H1 (cell line): Measurements from ENCODE around the gene PLPPR1. TPM values are rescaled to one million over a fixed set of nuclear protein-coding genes. Genes with fewer than 3 reads are reported as not detected.

Experiments used
- CTCF ChIA-PET: fragments of 300-600 bp; sonication (Branson Sonifier 250); formaldehyde crosslinking; loops from one replicate; lab custom pipeline; 2021; ENCODE audit not compliant: partially characterized antibody; lab: Charles Lee
- POLR2A ChIA-PET: fragments of 300-600 bp; sonication (Branson Sonifier 250); formaldehyde crosslinking; loops from one replicate; lab custom pipeline; 2021; ENCODE audit warnings: inconsistent platforms; ENCODE audit not compliant: partially characterized antibody; lab: Charles Lee
- DNase-seq, 2 experiments: peaks; one replicate each; pipeline versions ENCODE4 v3.0.0 to v3.0.0-alpha.2; 2010 to 2022; ENCODE audit warnings: low spot score in 2 of 2, low read depth in 1 of 2, mixed read lengths in 1 of 2
- FAIRE-seq: peaks from 2 replicates; lab custom pipeline; 2011; peaks lifted over from hg19 to GRCh38; lab: Jason Lieb, UNC
- H2AFZ ChIP-seq: 2 replicates; pipeline ENCODE4 v1.8.1; 2012; ENCODE audit warnings: low read length, inconsistent platforms
- H2AK5ac ChIP-seq: 2 replicates; pipeline ENCODE4 v1.6.1; 2013; ENCODE audit warnings: low read depth, low read length
- H2BK120ac ChIP-seq: replicated peaks from 2 replicates; pipeline ENCODE3; 2013; ENCODE audit warnings: low read depth, low read length, inconsistent platforms
- H2BK12ac ChIP-seq: 2 replicates; pipeline ENCODE4 v1.6.1; 2013; ENCODE audit warnings: low read depth, low read length
- H2BK15ac ChIP-seq: 2 replicates; pipeline ENCODE4 v1.6.1; 2013; ENCODE audit warnings: low read length
- H2BK20ac ChIP-seq: 2 replicates; pipeline ENCODE4 v1.6.1; 2013; ENCODE audit warnings: low read length
- H2BK5ac ChIP-seq: 2 replicates; pipeline ENCODE4 v1.6.1; 2013; ENCODE audit warnings: low read depth, low read length
- H3K14ac ChIP-seq: 2 replicates; pipeline ENCODE4 v1.6.1; 2013; ENCODE audit warnings: inconsistent platforms; ENCODE audit not compliant: insufficient read length
- H3K18ac ChIP-seq: 2 replicates; pipeline ENCODE4 v1.6.1; 2013; ENCODE audit warnings: low read length; ENCODE audit errors: extremely low read depth
- H3K23ac ChIP-seq: 2 replicates; pipeline ENCODE4 v1.6.1; 2013; ENCODE audit warnings: inconsistent platforms; ENCODE audit not compliant: insufficient read length
- H3K23me2 ChIP-seq: 2 replicates; pipeline ENCODE4 v1.6.1; 2013; ENCODE audit warnings: low read depth, low read length
- H3K27ac ChIP-seq: 2 replicates; pipeline ENCODE4 v1.6.1; 2011; ENCODE audit warnings: low read depth, low read length, inconsistent platforms
- H3K27me3 ChIP-seq, 4 experiments: replicated peaks in 1 of 4; 1 replicate in 1 of 4; 2 replicates in 3 of 4; pipeline versions ENCODE4 v1.6.1 to v1.8.1; 2011 to 2013; ENCODE audit warnings: low read length in 3 of 4, mild to moderate bottlenecking in 3 of 4, inconsistent platforms in 2 of 4, mixed read lengths in 2 of 4, moderate library complexity in 1 of 4; ENCODE audit not compliant: control insufficient read depth in 3 of 4, insufficient read depth in 3 of 4; ENCODE audit errors: extremely low read depth in 1 of 4
- H3K36me3 ChIP-seq, 4 experiments: 2 replicates each; pipeline versions ENCODE4 v1.6.1 to v1.8.1; 2011 to 2013; ENCODE audit warnings: mild to moderate bottlenecking in 4 of 4, low read length in 3 of 4, moderate library complexity in 2 of 4, control low read depth in 1 of 4, inconsistent platforms in 1 of 4; ENCODE audit not compliant: insufficient read depth in 4 of 4, control insufficient read depth in 2 of 4
- H3K4ac ChIP-seq: replicated peaks from 2 replicates; pipeline ENCODE3; 2013; ENCODE audit warnings: low read length, low read depth, mixed read lengths, inconsistent platforms; ENCODE audit not compliant: insufficient read length
- H3K4me1 ChIP-seq, 4 experiments: replicated peaks in 1 of 4; 1 replicate in 1 of 4; 2 replicates in 3 of 4; pipeline versions ENCODE4 v1.6.1 to v1.8.1; 2011 to 2013; ENCODE audit warnings: low read length in 3 of 4, inconsistent platforms in 2 of 4, mixed read lengths in 1 of 4; ENCODE audit not compliant: insufficient read depth in 4 of 4, control insufficient read depth in 3 of 4
- H3K4me2 ChIP-seq, 2 experiments: 2 replicates each; pipeline versions ENCODE4 v1.6.1 to v1.8.1; 2011 to 2013; ENCODE audit warnings: low read depth in 2 of 2, low read length in 2 of 2, control low read depth in 1 of 2, inconsistent platforms in 1 of 2, mild to moderate bottlenecking in 1 of 2; ENCODE audit not compliant: insufficient read depth in 1 of 2
- H3K4me3 ChIP-seq, 4 experiments: fragments of 200-600, 300-600 bp in 1 of 4; sonication (generic), shearing (Covaris generic), sonication (Bioruptor Twin) in 1 of 4; 2 replicates each; pipeline versions ENCODE4 v1.5.1 to v1.8.1; 2011 to 2016; ENCODE audit warnings: low read length in 4 of 4, low read depth in 3 of 4, control low read depth in 2 of 4, inconsistent platforms in 2 of 4, mild to moderate bottlenecking in 2 of 4, mixed read lengths in 1 of 4, moderate library complexity in 1 of 4; ENCODE audit not compliant: insufficient read depth in 2 of 4; ENCODE audit errors: extremely low read depth in 1 of 4
- H3K56ac ChIP-seq: replicated peaks from 2 replicates; pipeline ENCODE3; 2013; ENCODE audit warnings: low read depth, mild to moderate bottlenecking, mixed read lengths, low read length, inconsistent platforms; ENCODE audit not compliant: insufficient read length
- H3K79me1 ChIP-seq: 2 replicates; pipeline ENCODE4 v1.6.1; 2013; ENCODE audit warnings: low read depth, low read length, control low read depth
- H3K79me2 ChIP-seq, 2 experiments: 2 replicates each; pipeline versions ENCODE4 v1.6.1 to v1.8.1; 2012 to 2013; ENCODE audit warnings: low read length in 2 of 2, mild to moderate bottlenecking in 2 of 2, inconsistent platforms in 1 of 2; ENCODE audit not compliant: insufficient read depth in 2 of 2, control insufficient read depth in 1 of 2
- H3K9ac ChIP-seq, 4 experiments: replicated peaks in 1 of 4; 1 replicate in 1 of 4; 2 replicates in 3 of 4; pipeline versions ENCODE4 v1.6.1 to v1.8.1; 2011 to 2013; ENCODE audit warnings: low read depth in 3 of 4, low read length in 3 of 4, control low read depth in 2 of 4, mild to moderate bottlenecking in 2 of 4, moderate library complexity in 2 of 4, inconsistent platforms in 1 of 4; ENCODE audit errors: extremely low read depth in 1 of 4
- H3K9me3 ChIP-seq, 2 experiments: 2 replicates each; pipeline versions ENCODE4 v1.6.1 to v1.8.1; 2012 to 2013; ENCODE audit warnings: mild to moderate bottlenecking in 2 of 2, moderate library complexity in 2 of 2, control low read depth in 1 of 2, inconsistent platforms in 1 of 2, low read depth in 1 of 2, low read length in 1 of 2, mixed read lengths in 1 of 2; ENCODE audit not compliant: insufficient read depth in 2 of 2
- H4K20me1 ChIP-seq, 2 experiments: replicated peaks in 1 of 2; 2 replicates each; pipeline versions ENCODE3 to v1.8.1; 2011 to 2013; ENCODE audit warnings: inconsistent platforms in 2 of 2, low read length in 2 of 2, mild to moderate bottlenecking in 1 of 2; ENCODE audit not compliant: insufficient read depth in 2 of 2, control insufficient read depth in 1 of 2
- H4K5ac ChIP-seq: 2 replicates; pipeline ENCODE4 v1.6.1; 2013; ENCODE audit warnings: low read length, low read depth, mixed read lengths, inconsistent platforms; ENCODE audit not compliant: insufficient read length
- H4K8ac ChIP-seq: 2 replicates; pipeline ENCODE4 v1.8.0; 2013; ENCODE audit warnings: mild to moderate bottlenecking, moderate library complexity, low read length, inconsistent platforms; ENCODE audit not compliant: insufficient read depth; ENCODE audit errors: extremely low read depth
- H4K91ac ChIP-seq: replicated peaks from 2 replicates; pipeline ENCODE3; 2013; ENCODE audit warnings: low read length, mixed read lengths, inconsistent platforms; ENCODE audit not compliant: insufficient read length
- BCL11A ChIP-seq, 2 experiments: IDR thresholded peaks; one replicate each; pipeline ENCODE4 v1.6.1; 2011; ENCODE audit warnings: low read depth in 2 of 2, low read length in 2 of 2, mild to moderate bottlenecking in 2 of 2
- JUN ChIP-seq: IDR thresholded peaks from 2 replicates; pipeline ENCODE4 v1.6.1; 2011; ENCODE audit warnings: low read depth, mild to moderate bottlenecking, improper control_type of control experiment, low read length
- KDM4A ChIP-seq: IDR thresholded peaks from one replicate; pipeline ENCODE4 v1.7.1; 2012; ENCODE audit warnings: low read depth, mild to moderate bottlenecking, moderate library complexity, low read length, inconsistent platforms; ENCODE audit not compliant: severe bottlenecking
- MAFK ChIP-seq: IDR thresholded peaks from 2 replicates; pipeline ENCODE4 v1.6.1; 2012; ENCODE audit warnings: low read depth, mild to moderate bottlenecking, improper control_type of control experiment, low read length
- RAD21 ChIP-seq, 2 experiments: IDR thresholded peaks in 1 of 2; conservative IDR thresholded peaks in 1 of 2; 2 replicates each; pipeline ENCODE4 v1.6.1; 2011; ENCODE audit warnings: low read depth in 2 of 2, low read length in 2 of 2, improper control_type of control experiment in 1 of 2, inconsistent platforms in 1 of 2, mild to moderate bottlenecking in 1 of 2, moderate library complexity in 1 of 2
- WGBS, 2 experiments: shearing (Covaris generic) in 1 of 2; methylation state at CpG; one replicate each; pipeline versions ENCODE4 v1.1.6 to v1.1.7; 2013 to 2015; ENCODE audit warnings: low lambda C conversion rate in 2 of 2, mixed read lengths in 2 of 2, inconsistent platforms in 1 of 2, low coverage in 1 of 2, missing lambda C conversion rate in 1 of 2; ENCODE audit not compliant: insufficient replicate concordance in 2 of 2, insufficient coverage in 1 of 2, insufficient read length in 1 of 2; ENCODE audit errors: extremely low coverage in 1 of 2, missing lambda C conversion rate in 1 of 2; 5-methylcytosine and 5-hydroxymethylcytosine counted together
- polyA plus RNA-seq, 7 experiments: library from polyadenylated mRNA; depleted of rRNA in 3 of 7; stranded (reverse) in 5 of 7; unstranded in 2 of 7; fragments of >200 nt in 5 of 7; fragments of 200-250 nt in 2 of 7; gene quantifications; 1 replicate in 5 of 7; 2 replicates in 1 of 7; 4 replicates in 1 of 7; pipeline versions ENCODE4 v1.2.1 to v1.2.3, GENCODE V29; 2011 to 2013; ENCODE audit warnings: missing spikeins in 2 of 7, mixed read lengths in 2 of 7
- total RNA-seq: library from RNA; stranded (reverse); fragmentation: NEBNext Ultra II Directional; extraction: Animal tissue kit (Norgen Biotek cat#: 25700); gene quantifications from 2 replicates; pipeline ENCODE4 v1.2.1, GENCODE V29; 2021
- TF ChIP-seq, protein P1 (sequence below): IDR thresholded peaks from 2 replicates; pipeline ENCODE4 v1.6.1; 2012; ENCODE audit warnings: inconsistent platforms
- TF ChIP-seq, protein P2 (sequence below), 3 experiments: IDR thresholded peaks; 1 replicate in 2 of 3; 2 replicates in 1 of 3; pipeline versions ENCODE4 v1.5.1 to v1.6.1; 2011; ENCODE audit warnings: low read length in 3 of 3, mild to moderate bottlenecking in 3 of 3, inconsistent platforms in 2 of 3, low read depth in 1 of 3, moderate library complexity in 1 of 3; ENCODE audit not compliant: insufficient read depth in 1 of 3; ENCODE audit errors: control extremely low read depth in 1 of 3
- TF ChIP-seq, protein P3 (sequence below): IDR thresholded peaks from 2 replicates; pipeline ENCODE4 v1.6.1; 2012; ENCODE audit warnings: low read length, inconsistent platforms

Gene PLPPR1
- total and polyA plus RNA-seq, 2 of the 8 experiments (the other 6 are each of a cell fraction or from before 2014, with no cell fraction given) = 1.4 to 1.8 TPM

DNA sequence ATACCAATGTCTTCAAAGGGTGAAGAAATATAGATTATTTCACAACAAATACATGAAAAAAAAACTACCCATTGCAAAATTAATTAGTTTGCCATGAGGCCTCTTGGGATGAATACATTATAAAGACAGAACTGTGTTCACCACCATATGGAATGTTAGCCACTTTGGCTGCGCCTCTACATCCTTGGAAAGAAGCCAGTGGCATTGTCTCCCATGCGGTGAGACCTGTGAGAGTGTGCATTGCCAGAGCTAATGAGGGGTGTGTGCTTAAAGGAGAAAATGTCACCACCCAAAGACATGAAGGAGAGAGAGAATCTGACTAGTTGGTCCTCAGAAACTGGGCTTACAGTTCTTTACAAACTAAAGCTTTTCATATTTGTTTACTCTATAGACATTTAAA lies 110.6 kb downstream of the PLPPR1 start:
- H2BK5ac ChIP-seq = no peak overlapping the region
- H3K4ac ChIP-seq = no peak overlapping the region
- H4K20me1 ChIP-seq = no peaks in the 10 kb centered on the region
- TF ChIP-seq, protein P1, sequence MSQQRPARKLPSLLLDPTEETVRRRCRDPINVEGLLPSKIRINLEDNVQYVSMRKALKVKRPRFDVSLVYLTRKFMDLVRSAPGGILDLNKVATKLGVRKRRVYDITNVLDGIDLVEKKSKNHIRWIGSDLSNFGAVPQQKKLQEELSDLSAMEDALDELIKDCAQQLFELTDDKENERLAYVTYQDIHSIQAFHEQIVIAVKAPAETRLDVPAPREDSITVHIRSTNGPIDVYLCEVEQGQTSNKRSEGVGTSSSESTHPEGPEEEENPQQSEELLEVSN = no peak
- TF ChIP-seq BCL11A (IDR thresholded peaks at IDR 0.05; ENCODE audit: low read depth in 2 of 2, low read length in 2 of 2) (no peak), KDM4A (no peak), JUN (no peak), MAFK (no peak), RAD21 (IDR thresholded peaks at IDR 0.05 in 1 of 2, conservative IDR thresholded peaks at IDR 0.05 in 1 of 2; ENCODE audit: low read depth in 2 of 2, low read length in 2 of 2) (no peak)
- TF ChIP-seq, protein P2, sequence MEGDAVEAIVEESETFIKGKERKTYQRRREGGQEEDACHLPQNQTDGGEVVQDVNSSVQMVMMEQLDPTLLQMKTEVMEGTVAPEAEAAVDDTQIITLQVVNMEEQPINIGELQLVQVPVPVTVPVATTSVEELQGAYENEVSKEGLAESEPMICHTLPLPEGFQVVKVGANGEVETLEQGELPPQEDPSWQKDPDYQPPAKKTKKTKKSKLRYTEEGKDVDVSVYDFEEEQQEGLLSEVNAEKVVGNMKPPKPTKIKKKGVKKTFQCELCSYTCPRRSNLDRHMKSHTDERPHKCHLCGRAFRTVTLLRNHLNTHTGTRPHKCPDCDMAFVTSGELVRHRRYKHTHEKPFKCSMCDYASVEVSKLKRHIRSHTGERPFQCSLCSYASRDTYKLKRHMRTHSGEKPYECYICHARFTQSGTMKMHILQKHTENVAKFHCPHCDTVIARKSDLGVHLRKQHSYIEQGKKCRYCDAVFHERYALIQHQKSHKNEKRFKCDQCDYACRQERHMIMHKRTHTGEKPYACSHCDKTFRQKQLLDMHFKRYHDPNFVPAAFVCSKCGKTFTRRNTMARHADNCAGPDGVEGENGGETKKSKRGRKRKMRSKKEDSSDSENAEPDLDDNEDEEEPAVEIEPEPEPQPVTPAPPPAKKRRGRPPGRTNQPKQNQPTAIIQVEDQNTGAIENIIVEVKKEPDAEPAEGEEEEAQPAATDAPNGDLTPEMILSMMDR (IDR thresholded peaks at IDR 0.05; ENCODE audit: control extremely low read depth in 1 of 3, insufficient read depth in 1 of 3, low read depth in 1 of 3, low read length in 3 of 3) = no peak
- TF ChIP-seq, protein P3, sequence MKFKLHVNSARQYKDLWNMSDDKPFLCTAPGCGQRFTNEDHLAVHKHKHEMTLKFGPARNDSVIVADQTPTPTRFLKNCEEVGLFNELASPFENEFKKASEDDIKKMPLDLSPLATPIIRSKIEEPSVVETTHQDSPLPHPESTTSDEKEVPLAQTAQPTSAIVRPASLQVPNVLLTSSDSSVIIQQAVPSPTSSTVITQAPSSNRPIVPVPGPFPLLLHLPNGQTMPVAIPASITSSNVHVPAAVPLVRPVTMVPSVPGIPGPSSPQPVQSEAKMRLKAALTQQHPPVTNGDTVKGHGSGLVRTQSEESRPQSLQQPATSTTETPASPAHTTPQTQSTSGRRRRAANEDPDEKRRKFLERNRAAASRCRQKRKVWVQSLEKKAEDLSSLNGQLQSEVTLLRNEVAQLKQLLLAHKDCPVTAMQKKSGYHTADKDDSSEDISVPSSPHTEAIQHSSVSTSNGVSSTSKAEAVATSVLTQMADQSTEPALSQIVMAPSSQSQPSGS = no peak
- H3K79me1 ChIP-seq = no peaks in the 10 kb centered on the region
- H3K4me1 ChIP-seq = peaks cover 0 to 5% (median 2%) of the 10 kb centered on the region in 4 experiments; a peak in 2 of 7 replicates
- H2BK20ac ChIP-seq = no peak overlapping the region
- no peak overlapping the region for H2BK120ac ChIP-seq
- no peak overlapping the region for H4K8ac ChIP-seq
- no peak overlapping the region for H3K23ac ChIP-seq
- DNase-seq (no peak), FAIRE-seq (no peak)
- H3K9ac ChIP-seq = no peak overlapping the region
- no peak overlapping the region for H3K14ac ChIP-seq
- CTCF ChIA-PET = interaction anchor here (0.6 to 1.2 kb wide), 5 partner anchors 20 to 173 kb away, joined by 3 to 4 read pairs (median 3); no protein-coding TSS in a partner anchor
- no peak overlapping the region for H3K27ac ChIP-seq
- no peaks in the 10 kb centered on the region for H3K9me3 ChIP-seq
- H3K79me2 ChIP-seq = no peaks in the 10 kb centered on the region
- no peak overlapping the region for H2BK15ac ChIP-seq
- POLR2A ChIA-PET = no interaction called here
- H3K27me3 ChIP-seq = no peaks in the 10 kb centered on the region
- no peak overlapping the region for H3K4me2 ChIP-seq
- no peak overlapping the region for H4K91ac ChIP-seq
- H3K18ac ChIP-seq = no peak overlapping the region
- H3K56ac ChIP-seq = no peak overlapping the region
- no peaks in the 10 kb centered on the region for H3K36me3 ChIP-seq
- no peak overlapping the region for H2AFZ ChIP-seq
- no peak overlapping the region for H4K5ac ChIP-seq
- no peak overlapping the region for H2AK5ac ChIP-seq
- H3K23me2 ChIP-seq = no peaks in the 10 kb centered on the region
- 86% methylated on average over 2 of the region's 2 CpGs; no CpG with 5 or more reads in 1 of the 2 experiments for WGBS, 2 experiments
- no peak overlapping the region for H2BK12ac ChIP-seq
- H3K4me3 ChIP-seq = no peak overlapping the region
